ENCODE data around the gene ITPRID2. TPM values are rescaled to one million over a fixed set of nuclear protein-coding genes. Genes with fewer than 3 reads are reported as not detected.

Gene ITPRID2
- total RNA-seq, 1 donor from 2014 or later, result 50.9 TPM

DNA sequence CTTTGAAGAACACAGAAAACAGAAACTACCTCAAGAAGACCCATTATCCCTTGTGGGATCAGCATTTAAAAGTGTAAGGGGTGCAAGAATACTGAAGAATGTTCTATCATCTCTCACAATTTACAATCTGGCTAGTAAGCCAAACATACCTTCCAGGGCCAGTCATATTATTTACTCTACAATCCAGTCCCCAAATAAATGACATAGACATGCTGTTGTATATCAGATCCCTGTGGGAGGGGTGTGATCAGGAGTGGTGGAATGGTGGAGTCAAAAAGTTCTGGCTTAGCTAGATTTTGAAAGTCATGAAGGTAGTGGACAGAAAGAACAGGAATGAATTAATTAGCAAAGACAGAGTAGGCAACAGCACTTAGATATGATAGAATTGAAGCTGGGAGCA, 1.8 kb upstream of the ITPRID2 start:
- TF ChIP-seq, protein P1, sequence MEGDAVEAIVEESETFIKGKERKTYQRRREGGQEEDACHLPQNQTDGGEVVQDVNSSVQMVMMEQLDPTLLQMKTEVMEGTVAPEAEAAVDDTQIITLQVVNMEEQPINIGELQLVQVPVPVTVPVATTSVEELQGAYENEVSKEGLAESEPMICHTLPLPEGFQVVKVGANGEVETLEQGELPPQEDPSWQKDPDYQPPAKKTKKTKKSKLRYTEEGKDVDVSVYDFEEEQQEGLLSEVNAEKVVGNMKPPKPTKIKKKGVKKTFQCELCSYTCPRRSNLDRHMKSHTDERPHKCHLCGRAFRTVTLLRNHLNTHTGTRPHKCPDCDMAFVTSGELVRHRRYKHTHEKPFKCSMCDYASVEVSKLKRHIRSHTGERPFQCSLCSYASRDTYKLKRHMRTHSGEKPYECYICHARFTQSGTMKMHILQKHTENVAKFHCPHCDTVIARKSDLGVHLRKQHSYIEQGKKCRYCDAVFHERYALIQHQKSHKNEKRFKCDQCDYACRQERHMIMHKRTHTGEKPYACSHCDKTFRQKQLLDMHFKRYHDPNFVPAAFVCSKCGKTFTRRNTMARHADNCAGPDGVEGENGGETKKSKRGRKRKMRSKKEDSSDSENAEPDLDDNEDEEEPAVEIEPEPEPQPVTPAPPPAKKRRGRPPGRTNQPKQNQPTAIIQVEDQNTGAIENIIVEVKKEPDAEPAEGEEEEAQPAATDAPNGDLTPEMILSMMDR (IDR thresholded peaks at IDR 0.05), result no peak

DNA sequence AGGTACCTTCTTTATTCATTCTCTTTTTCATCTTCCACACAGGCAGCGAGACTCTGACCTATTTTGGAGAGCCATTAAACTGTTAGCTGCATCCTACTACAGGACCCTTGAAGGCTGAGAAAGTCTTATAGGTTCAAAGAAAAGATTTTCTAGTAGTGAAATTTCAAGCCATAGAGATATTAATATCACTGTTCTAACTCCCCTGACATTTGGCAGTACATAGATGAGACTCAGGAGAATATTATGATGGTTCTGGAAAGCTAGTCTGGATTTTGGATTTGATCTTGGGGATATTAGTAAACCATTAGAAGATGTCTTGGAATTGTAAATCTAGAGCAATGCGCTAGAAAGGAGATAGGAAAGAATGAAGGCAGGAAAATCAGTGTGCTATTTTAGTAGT, 1.3 kb upstream of the ITPRID2 start:
- H3K9me3 ChIP-seq, result no peaks in the 10 kb centered on the region
- H3K4me3 ChIP-seq, result peak overlapping the region in 1 of 2 donors; percentile 94
- peak overlapping the region; percentile 69 to 100 for H3K27ac ChIP-seq
- peaks cover 0 to 22% of the 10 kb centered on the region in 2 donors for H3K4me1 ChIP-seq
- intact Hi-C loops (cut with DNase I), result loop anchor here (5.0 to 10.0 kb wide), 5 partner anchors 78 to 1147 kb away; partner anchors contain the start of genes DNAJC10 and NCKAP1
- H3K36me3 ChIP-seq, result no peaks in the 10 kb centered on the region
- H3K27me3 ChIP-seq, result no peaks in the 10 kb centered on the region
- TF ChIP-seq, protein P1 (IDR thresholded peaks at IDR 0.05), result no peak
- DNase-seq (ENCODE audit: low spot score in 2 of 2), result no peak

More for the DNA sequence above, 1.8 kb upstream of the ITPRID2 start:
- Histone ChIP-seq H3K27me3 (no peaks in the 10 kb centered on the region), H3K27ac (peak overlapping the region; percentile 69 to 100), H3K9me3 (no peaks in the 10 kb centered on the region), H3K4me1 (peaks cover 0 to 22% of the 10 kb centered on the region in 2 donors), H3K4me3 (no peak overlapping the region), H3K36me3 (no peaks in the 10 kb centered on the region)
- intact Hi-C loops (cut with DNase I), result loop anchor here (5.0 to 10.0 kb wide), 5 partner anchors 77 to 1148 kb away; partner anchors contain the start of genes DNAJC10 and NCKAP1
- DNase-seq (ENCODE audit: low spot score in 2 of 2), result no peak

DNA sequence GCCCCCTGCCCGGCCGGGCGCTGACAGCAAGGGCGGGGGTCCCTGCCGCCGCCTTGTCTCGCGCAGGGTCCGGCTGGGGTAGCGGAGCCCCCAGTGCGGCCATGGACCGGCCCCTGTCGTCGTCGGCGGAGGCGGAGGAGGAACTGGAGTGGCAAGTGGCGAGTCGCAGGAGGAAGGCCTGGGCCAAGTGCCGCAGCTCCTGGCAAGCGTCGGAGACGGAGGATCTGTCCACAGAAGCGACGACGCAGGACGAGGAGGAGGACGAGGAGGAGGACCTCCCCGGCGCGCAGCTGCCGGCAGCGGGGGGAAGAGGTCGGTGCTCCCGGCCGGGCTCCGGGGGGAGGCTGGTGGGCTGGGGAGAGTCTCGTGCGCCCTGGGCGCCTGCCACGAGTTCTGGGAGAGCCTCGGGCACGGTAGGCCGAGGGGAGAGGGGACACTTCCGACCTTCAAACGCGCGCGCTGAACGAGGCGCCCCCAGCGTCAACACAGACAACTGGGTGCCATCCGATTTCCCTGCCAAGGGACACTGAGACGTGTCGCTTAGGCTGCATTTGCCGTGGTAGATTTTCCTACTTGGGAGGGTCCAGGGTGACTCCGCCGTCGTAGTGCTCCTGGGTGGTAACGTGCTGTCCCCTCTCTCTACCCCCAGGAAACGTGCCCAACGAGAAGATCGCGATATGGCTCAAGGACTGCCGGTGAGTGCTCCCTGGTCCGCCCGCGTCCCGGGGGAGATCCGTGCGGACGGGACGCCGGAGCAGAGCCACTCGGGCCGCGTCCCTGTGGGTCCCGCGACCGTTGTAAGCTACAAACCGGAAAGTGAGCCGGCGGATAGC, 652 bp downstream of the ITPRID2 start:
- H3K4me1 ChIP-seq, result peaks cover 0 to 34% of the 10 kb centered on the region in 2 donors
- peak overlapping the region; percentile 94 to 99 for H3K4me3 ChIP-seq
- H3K9me3 ChIP-seq, result no peaks in the 10 kb centered on the region
- H3K27ac ChIP-seq, result peak overlapping the region; percentile 100
- H3K27me3 ChIP-seq, result no peaks in the 10 kb centered on the region
- peak; percentile 30 to 79 for DNase-seq (ENCODE audit: low spot score in 2 of 2)
- intact Hi-C loops (cut with DNase I), result loop anchor here (5.0 to 10.0 kb wide), 5 partner anchors 80 to 1145 kb away; partner anchors contain the start of genes DNAJC10 and NCKAP1
- TF ChIP-seq, protein P1 (IDR thresholded peaks at IDR 0.05), result peak in 1 of 3 experiments; percentile 12
- no peaks in the 10 kb centered on the region for H3K36me3 ChIP-seq

DNA sequence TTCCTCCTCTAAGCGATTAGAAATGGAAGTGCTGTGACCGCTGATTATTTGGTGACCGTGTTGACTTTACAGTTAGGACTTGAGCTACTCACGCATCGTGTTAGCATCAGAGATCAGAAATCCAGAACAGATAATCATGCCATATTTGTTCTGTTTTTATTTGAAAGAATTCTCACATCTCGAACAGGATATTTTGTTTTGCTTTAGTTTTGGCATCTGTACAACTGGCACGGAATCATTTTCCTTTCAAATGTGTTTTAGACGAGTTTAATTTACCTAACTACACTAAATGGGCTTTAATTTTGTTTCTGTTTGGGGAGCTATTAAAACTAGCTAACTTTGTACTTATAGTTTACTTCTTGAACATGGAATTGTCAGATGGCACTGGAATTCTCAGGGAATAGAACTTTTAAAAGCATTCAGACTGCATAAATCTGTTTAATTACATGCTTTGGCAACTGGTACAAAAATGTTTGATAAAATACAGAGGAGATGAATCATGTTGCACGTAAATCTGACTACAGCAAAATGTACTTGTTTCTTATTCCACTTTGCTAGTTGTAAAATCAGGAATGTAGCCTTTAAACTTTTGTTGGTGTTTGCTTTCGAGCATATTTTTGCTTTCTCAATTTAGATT, 1.4 kb downstream of the ITPRID2 start:
- TF ChIP-seq, protein P1 (IDR thresholded peaks at IDR 0.05), result no peak
- no peaks in the 10 kb centered on the region for H3K9me3 ChIP-seq
- no peak for DNase-seq (ENCODE audit: low spot score in 2 of 2)
- H3K4me1 ChIP-seq, result peaks cover 0 to 38% of the 10 kb centered on the region in 2 donors
- peak overlapping the region; percentile 100 for H3K27ac ChIP-seq
- intact Hi-C loops (cut with DNase I), result loop anchor here (5.0 to 10.0 kb wide), 5 partner anchors 81 to 1144 kb away; partner anchors contain the start of genes DNAJC10 and NCKAP1
- H3K27me3 ChIP-seq, result no peaks in the 10 kb centered on the region
- peak overlapping the region; percentile 94 to 99 for H3K4me3 ChIP-seq
- no peaks in the 10 kb centered on the region for H3K36me3 ChIP-seq

DNA sequence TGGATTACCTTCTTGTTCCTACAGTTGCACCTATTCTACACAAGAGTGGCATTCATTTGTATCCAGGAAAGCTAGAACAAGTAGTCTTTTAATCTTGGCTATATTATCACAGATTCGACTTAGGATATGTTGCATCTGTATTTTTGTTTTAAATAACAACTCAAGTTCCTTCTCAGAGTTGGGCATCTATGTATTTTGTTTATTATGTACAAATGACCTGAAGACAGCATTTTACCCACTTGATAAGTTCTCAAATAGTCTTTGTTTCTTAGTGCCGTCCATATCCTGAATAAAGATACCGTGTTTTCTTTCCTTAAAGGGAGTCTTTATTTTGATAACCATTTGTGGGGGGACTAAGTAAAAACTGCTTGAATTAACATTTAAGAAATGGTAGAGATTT, 2.9 kb downstream of the ITPRID2 start:
- peaks cover 0 to 40% of the 10 kb centered on the region in 2 donors for H3K4me1 ChIP-seq
- intact Hi-C loops (cut with DNase I), result loop anchor here (5.0 to 10.0 kb wide), 5 partner anchors 82 to 1143 kb away; partner anchors contain the start of genes DNAJC10 and NCKAP1
- peak overlapping the region; percentile 94 to 99 for H3K4me3 ChIP-seq
- TF ChIP-seq, protein P1 (IDR thresholded peaks at IDR 0.05), result no peak
- H3K9me3 ChIP-seq, result no peaks in the 10 kb centered on the region
- H3K27me3 ChIP-seq, result no peaks in the 10 kb centered on the region
- no peak overlapping the region for H3K27ac ChIP-seq
- H3K36me3 ChIP-seq, result peaks cover 5 to 8% of the 10 kb centered on the region in 2 donors
- DNase-seq (ENCODE audit: low spot score in 2 of 2), result no peak

All from ascending aorta (tissue), 2 donors.